Left ventricle myocardium inferior (tissue), 1 donor: ENCODE data around the gene SLC39A1. TPM values are rescaled to one million over a fixed set of nuclear protein-coding genes. Genes with fewer than 3 reads are reported as not detected.

Source experiments
- DNase-seq: peaks from one replicate; pipeline ENCODE4 v3.0.0-alpha.2; 2020
- H3K27ac ChIP-seq: fragments of 200-600 bp; replicated peaks from 2 replicates; pipeline ENCODE4 v1.8.0; 2021
- H3K27me3 ChIP-seq: fragments of 200-600 bp; 2 replicates; pipeline ENCODE4 v1.8.0; 2021; ENCODE audit warnings: low read depth
- H3K36me3 ChIP-seq: fragments of 200-600 bp; 2 replicates; pipeline ENCODE4 v1.8.0; 2021
- H3K4me1 ChIP-seq: fragments of 200-600 bp; 2 replicates; pipeline ENCODE4 v1.8.0; 2021
- H3K4me3 ChIP-seq: fragments of 200-600 bp; 2 replicates; pipeline ENCODE4 v1.8.0; 2021; ENCODE audit warnings: mild to moderate bottlenecking, moderate library complexity
- H3K9me3 ChIP-seq: fragments of 200-600 bp; replicated peaks from 2 replicates; pipeline ENCODE4 v1.8.0; 2021
- CTCF ChIP-seq: fragments of 200-600 bp; IDR thresholded peaks from 2 replicates; pipeline ENCODE4 v1.8.0; 2021; ENCODE audit warnings: antibody characterized with exemption, mild to moderate bottlenecking, borderline replicate concordance
- intact Hi-C: fragments of 100-400 bp; cut with micrococcal nuclease; formaldehyde crosslinking; loops from one replicate; pipeline ENCODE4 v1.11.0; 2022
- total RNA-seq: library from RNA; stranded (reverse); fragmentation: NEBNext Ultra II Directional; extraction: Animal tissue kit (Norgen Biotek cat#: 25700); gene quantifications from one replicate; pipeline ENCODE4 v1.2.1, GENCODE V29; 2021
- donor health status: DM: no; HTN: yes; CAD: no; lungs with severe emphysema.

Gene SLC39A1
- total RNA-seq, 1 donor from 2014 or later, result 39.8 TPM

- Histone ChIP-seq H3K27me3 (no peaks in the 10 kb centered on the region), H3K4me3 (no peak overlapping the region), H3K27ac (no peak overlapping the region), H3K9me3 (no peaks in the 10 kb centered on the region), H3K36me3 (peaks cover 57% of the 10 kb centered on the region), H3K4me1 (peaks cover 47% of the 10 kb centered on the region)
- intact Hi-C loops, result no loop called here
- TF ChIP-seq CTCF, result no peak
- DNase-seq, result no peak
These were observed 9.4 kb downstream of the SLC39A1 start for GRCh38 chr1:153953859-153954365.

GRCh38 chr1:153951801-153952200, 11.5 kb downstream of the SLC39A1 start:
- H3K4me3 ChIP-seq, result no peak overlapping the region
- H3K27ac ChIP-seq, result no peak overlapping the region
- H3K4me1 ChIP-seq, result peaks cover 34% of the 10 kb centered on the region
- no peaks in the 10 kb centered on the region for H3K27me3 ChIP-seq
- TF ChIP-seq CTCF, result no peak
- intact Hi-C loops, result no loop called here
- peaks cover 72% of the 10 kb centered on the region for H3K36me3 ChIP-seq
- H3K9me3 ChIP-seq, result no peaks in the 10 kb centered on the region
- no peak for DNase-seq

- peaks cover 30% of the 10 kb centered on the region for H3K4me1 ChIP-seq
- no peaks in the 10 kb centered on the region for H3K27me3 ChIP-seq
- H3K9me3 ChIP-seq, result no peaks in the 10 kb centered on the region
- TF ChIP-seq CTCF, result no peak
- intact Hi-C loops, result no loop called here
- H3K36me3 ChIP-seq, result peaks cover 72% of the 10 kb centered on the region
- no peak for DNase-seq
- H3K27ac ChIP-seq, result no peak overlapping the region
- H3K4me3 ChIP-seq, result no peak overlapping the region
These were observed 12.2 kb downstream of the SLC39A1 start for GRCh38 chr1:153951183-153951582.

- DNase-seq, result peak; percentile 85
- TF ChIP-seq CTCF, result peak; percentile 96
- H3K27me3 ChIP-seq, result no peaks in the 10 kb centered on the region
- H3K4me1 ChIP-seq, result peaks cover 43% of the 10 kb centered on the region
- intact Hi-C loops, result no loop called here
- peaks cover 55% of the 10 kb centered on the region for H3K36me3 ChIP-seq
- peak within 1 kb of the TSS; percentile 91 for H3K4me3 ChIP-seq
- H3K9me3 ChIP-seq, result no peaks in the 10 kb centered on the region
- H3K27ac ChIP-seq, result peak within 1 kb of the TSS; percentile 99
These were observed 16.6 kb downstream of the SLC39A1 start, which contains the start of gene DENND4B for GRCh38 chr1:153946622-153947241. DENND4B (minus strand) TSS chr1:153946718; CDS start chr1:153944374, 2,344 bp downstream.

GRCh38 chr1:153945795-153946621, 17.3 kb downstream of the SLC39A1 start:
- intact Hi-C loops, result no loop called here
- peaks cover 54% of the 10 kb centered on the region for H3K36me3 ChIP-seq
- peaks cover 43% of the 10 kb centered on the region for H3K4me1 ChIP-seq
- peak overlapping the region; percentile 91 for H3K4me3 ChIP-seq
- no peaks in the 10 kb centered on the region for H3K27me3 ChIP-seq
- H3K9me3 ChIP-seq, result no peaks in the 10 kb centered on the region
- peak overlapping the region; percentile 99 for H3K27ac ChIP-seq
- DNase-seq, result peak; percentile 91
- TF ChIP-seq CTCF, result no peak
